NCI-H748 (cell line): ENCODE data around the gene ATP6V0B.
A peak's percentile ranks its signal among the peaks of the same experiment; 100 is the strongest.

ENCODE experiments used
- DNase-seq: peaks from one replicate; lab custom pipeline; 2025; ENCODE audit not compliant: unreplicated experiment; lab: John Stamatoyannopoulos, UW

The ATP6V0B gene

GRCh38 chr1:43945674-43946235 is 29.0 kb upstream of the ATP6V0B start:
- DNase-seq: no peak

GRCh38 chr1:43946236-43947060 is 28.3 kb upstream of the ATP6V0B start, which contains the start of gene IPO13:
IPO13 (plus strand) TSS chr1:43946950; CDS start chr1:43947601, 651 bp downstream.
- DNase-seq: peak; percentile 99

GRCh38 chr1:43947061-43947873 is 27.5 kb upstream of the ATP6V0B start:
- DNase-seq: peak; percentile 62

- no peak for DNase-seq
Observed at GRCh38 chr1:43947874-43948437, 26.8 kb upstream of the ATP6V0B start.

- no peak for DNase-seq
Observed at GRCh38 chr1:43949678-43950077, 25.1 kb upstream of the ATP6V0B start.

GRCh38 chr1:43951021-43951985 is 23.5 kb upstream of the ATP6V0B start:
- DNase-seq: no peak

GRCh38 chr1:43952731-43953346 is 21.9 kb upstream of the ATP6V0B start:
- DNase-seq: peak; percentile 95

GRCh38 chr1:43953361-43953760 is 21.4 kb upstream of the ATP6V0B start:
- no peak for DNase-seq

- no peak for DNase-seq
Observed at GRCh38 chr1:43954036-43954435, 20.7 kb upstream of the ATP6V0B start.

- no peak for DNase-seq
Observed at GRCh38 chr1:43956234-43956633, 18.5 kb upstream of the ATP6V0B start.

GRCh38 chr1:43957407-43958040 is 17.2 kb upstream of the ATP6V0B start:
- DNase-seq: no peak

GRCh38 chr1:43958351-43959255 is 16.2 kb upstream of the ATP6V0B start:
- DNase-seq: no peak

GRCh38 chr1:43960798-43961197 is 14.0 kb upstream of the ATP6V0B start:
- no peak for DNase-seq

GRCh38 chr1:43961692-43962091 is 13.1 kb upstream of the ATP6V0B start:
- no peak for DNase-seq

- no peak for DNase-seq
Observed at GRCh38 chr1:43962324-43962723, 12.4 kb upstream of the ATP6V0B start.

GRCh38 chr1:43963006-43963405 is 11.8 kb upstream of the ATP6V0B start:
- no peak for DNase-seq

GRCh38 chr1:43963890-43964289 is 10.9 kb upstream of the ATP6V0B start:
- DNase-seq: no peak

- DNase-seq: no peak
Observed at GRCh38 chr1:43965316-43965715, 9.4 kb upstream of the ATP6V0B start.
